GM12878 (cell line): ENCODE results near the gene OOSP3. TPM values are rescaled to one million over a fixed set of nuclear protein-coding genes. Genes with fewer than 3 reads are reported as not detected.

Source experiments
- ATAC-seq: fragments of 200-7000 bp; cut with Tn5 transposase; 3 replicates; pipeline ENCODE4 v1.9.1; 2020; ENCODE audit warnings: mild to moderate bottlenecking, moderate library complexity
- BruUV-seq: library from RNA; stranded (reverse); fragments of 400-500 nt; replicated peaks from 2 replicates; lab custom pipeline; 2021; lab: Mats Ljungman, UMichigan
- CTCF ChIA-PET: fragments of 300-600 bp; sonication (Branson Sonifier 250); formaldehyde crosslinking; extraction: SDS; loops from one replicate; lab custom pipeline; 2021; ENCODE audit warnings: inconsistent platforms; lab: Yijun Ruan, JAX
- POLR2A ChIA-PET: fragments of 350-600 bp; formaldehyde crosslinking; extraction: SDS; loops from one replicate; lab custom pipeline; 2021; ENCODE audit warnings: inconsistent platforms; lab: Charles Lee
- RAD21 ChIA-PET: fragments of 300-600 bp; sonication (Branson Sonifier 250); formaldehyde crosslinking; loops from one replicate; lab custom pipeline; 2023; ENCODE audit warnings: antibody characterized with exemption; ENCODE audit not compliant: unreplicated experiment; lab: Charles Lee
- SMC1A ChIA-PET: fragments of 300-600 bp; sonication (Branson Sonifier 250); formaldehyde crosslinking; loops from one replicate; lab custom pipeline; 2023; ENCODE audit not compliant: unreplicated experiment, uncharacterized antibody; lab: Charles Lee
- DNase-seq: peaks from one replicate; pipeline ENCODE4 v3.0.0-alpha.2; 2011; ENCODE audit warnings: low read depth, low spot score
- FAIRE-seq: peaks from 3 replicates; lab custom pipeline; 2011; peaks lifted over from hg19 to GRCh38; lab: Jason Lieb, UNC
- H2AFZ ChIP-seq: 2 replicates; pipeline ENCODE4 v1.6.0; 2011; ENCODE audit warnings: low read depth, low read length, control low read depth; ENCODE audit not compliant: control insufficient read depth
- H3K27ac ChIP-seq: 2 replicates; pipeline ENCODE4 v1.5.1; 2011; ENCODE audit warnings: control low read depth; ENCODE audit not compliant: control insufficient read depth, insufficient read depth
- H3K27me3 ChIP-seq, 2 experiments: replicated peaks in 1 of 2; 2 replicates each; pipeline versions ENCODE4 v1.6.0 to v1.6.1; 2011; ENCODE audit warnings: low read length in 1 of 2; ENCODE audit not compliant: control insufficient read depth in 2 of 2, insufficient read depth in 2 of 2
- H3K36me3 ChIP-seq, 2 experiments: 2 replicates each; pipeline ENCODE4 v1.5.1; 2011; ENCODE audit warnings: low read length in 1 of 2; ENCODE audit not compliant: control insufficient read depth in 2 of 2, insufficient read depth in 2 of 2
- H3K4me1 ChIP-seq: 2 replicates; pipeline ENCODE4 v1.6.1; 2011; ENCODE audit warnings: mild to moderate bottlenecking, low read length, moderate library complexity, mixed read lengths; ENCODE audit not compliant: control insufficient read depth, insufficient read depth
- H3K4me2 ChIP-seq: 2 replicates; pipeline ENCODE4 v1.6.0; 2011; ENCODE audit warnings: control low read depth; ENCODE audit not compliant: control insufficient read depth, insufficient read depth
- H3K4me3 ChIP-seq: fragments of 200-600 bp; sonication (generic); 2 replicates; pipeline ENCODE4 v1.5.1; 2016
- H3K79me2 ChIP-seq: 2 replicates; pipeline ENCODE4 v1.6.0; 2011; ENCODE audit warnings: low read length; ENCODE audit not compliant: control insufficient read depth, insufficient read depth
- H3K9ac ChIP-seq: 2 replicates; pipeline ENCODE4 v1.8.0; 2011; ENCODE audit warnings: low read length, control low read depth, mixed read lengths; ENCODE audit not compliant: control insufficient read depth, insufficient read depth
- H3K9me3 ChIP-seq: replicated peaks from 3 replicates; pipeline ENCODE4 v1.5.1; 2011; ENCODE audit warnings: mild to moderate bottlenecking, low read length; ENCODE audit not compliant: control insufficient read depth, insufficient read depth
- H4K20me1 ChIP-seq: 2 replicates; pipeline ENCODE4 v1.6.0; 2011; ENCODE audit not compliant: control insufficient read depth, insufficient read depth
- ASH2L ChIP-seq: fragments of 300-600, 200-600 bp; sonication (generic); IDR thresholded peaks from 2 replicates; pipeline ENCODE4 v1.6.1; 2017; ENCODE audit warnings: low read depth, mild to moderate bottlenecking, borderline replicate concordance
- ATF7 ChIP-seq: fragments of 450-650 bp; IDR thresholded peaks from 2 replicates; pipeline ENCODE4 v1.6.1; 2016; ENCODE audit warnings: low read depth, mild to moderate bottlenecking
- CBFB ChIP-seq: IDR thresholded peaks from 2 replicates; pipeline ENCODE4 v1.6.1; 2016; ENCODE audit warnings: antibody characterized with exemption, low read depth
- GATAD2B ChIP-seq: fragments of 450-650 bp; conservative IDR thresholded peaks from 2 replicates; pipeline ENCODE4 v1.6.1; 2017; ENCODE audit warnings: low read depth, mild to moderate bottlenecking, moderate library complexity
- IKZF2 ChIP-seq, 2 experiments: fragments of 450-650 bp; IDR thresholded peaks; 2 replicates each; pipeline ENCODE4 v1.6.1; 2017; ENCODE audit warnings: mild to moderate bottlenecking in 2 of 2, moderate library complexity in 2 of 2
- NRF1 ChIP-seq: conservative IDR thresholded peaks from 2 replicates; pipeline ENCODE4 v1.6.1; 2011; ENCODE audit warnings: mild to moderate bottlenecking, low read depth, low read length, improper control_type of control experiment
- SIN3A ChIP-seq: IDR thresholded peaks from 2 replicates; pipeline ENCODE4 v1.6.1; 2012; ENCODE audit warnings: low read depth, low read length, improper control_type of control experiment
- STAT1 ChIP-seq: fragments of 450-650 bp; conservative IDR thresholded peaks from 2 replicates; pipeline ENCODE4 v1.6.1; 2014; ENCODE audit warnings: antibody characterized with exemption, mild to moderate bottlenecking
- TCF12 ChIP-seq: IDR thresholded peaks from 2 replicates; pipeline ENCODE4 v1.6.1; 2011; ENCODE audit warnings: low read depth, mild to moderate bottlenecking, low read length
- in situ Hi-C: fragments of 300-500 bp; cut with MboI; formaldehyde crosslinking; loops from 9 replicates; pipeline ENCODE4 v1.14.3; 2018; ENCODE audit warnings: mixed read lengths
- intact Hi-C: fragments of 100-400 bp; cut with micrococcal nuclease; formaldehyde crosslinking; loops from one replicate; pipeline ENCODE4 v1.14.2; 2022; ENCODE audit not compliant: unreplicated experiment
- polyA plus RNA-seq, 11 experiments: library from polyadenylated mRNA; depleted of rRNA in 4 of 11; unstranded in 6 of 11; stranded (reverse) in 5 of 11; fragments of >200 nt; fragmentation: Nextera tagmentation in 4 of 11; fragmentation: Illumina TruSeq in 1 of 11; extraction: Ambion mirVana in 4 of 11; extraction: Trizol in 1 of 11; gene quantifications; 1 replicate in 1 of 11; 2 replicates in 10 of 11; pipeline versions ENCODE4 v1.2.1 to v1.2.3, GENCODE V29; 2011 to 2016; ENCODE audit warnings: inconsistent platforms in 2 of 11, missing spikeins in 2 of 11, low read depth in 1 of 11
- total RNA-seq, 4 experiments: library from RNA; depleted of rRNA in 3 of 4; stranded (reverse); fragments of >200 nt in 3 of 4; fragmentation: Illumina TruSeq in 1 of 4; extraction: Trizol in 1 of 4; gene quantifications; 2 replicates each; pipeline versions ENCODE4 v1.2.1 to v1.2.3, GENCODE V29; 2013 to 2021
- TF ChIP-seq, protein P1 (sequence below): fragments of 150-350 bp; IDR thresholded peaks from 2 replicates; pipeline ENCODE4 v1.6.1; 2014; ENCODE audit warnings: mild to moderate bottlenecking, low read depth, low read length

Gene OOSP3
- total and polyA plus RNA-seq, 10 of the 15 experiments (the other 5 are each of a cell fraction or from before 2014, with no cell fraction given): 0.07 TPM; not detected in 9

DNA sequence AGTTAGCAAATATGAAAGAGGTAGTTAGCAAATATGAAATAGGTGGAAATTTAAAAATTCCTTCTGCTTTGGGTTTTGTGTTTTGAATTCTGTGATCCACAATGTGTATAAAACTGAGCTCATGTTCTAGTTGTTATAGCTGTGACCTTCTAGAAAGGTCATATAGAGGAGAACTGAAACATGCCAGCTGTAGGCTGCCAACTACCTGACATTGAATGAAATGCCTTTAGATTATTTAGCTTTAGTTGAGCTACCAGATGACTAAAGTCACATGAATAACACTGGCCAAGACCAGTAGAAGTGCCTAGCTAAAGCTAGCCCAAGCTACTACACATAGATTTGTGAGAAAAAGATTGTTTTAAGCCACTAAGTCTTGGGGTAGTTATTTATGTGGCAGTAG lies 6.5 kb upstream of the OOSP3 start:
- Histone ChIP-seq H3K79me2 (no peaks in the 10 kb centered on the region), H3K9me3 (no peaks in the 10 kb centered on the region), H3K9ac (no peak overlapping the region), H3K4me2 (no peak overlapping the region), H2AFZ (no peak overlapping the region), H4K20me1 (no peaks in the 10 kb centered on the region), H3K4me1 (no peaks in the 10 kb centered on the region), H3K27ac (no peak overlapping the region), H3K36me3 (no peaks in the 10 kb centered on the region), H3K4me3 (no peak overlapping the region), H3K27me3 (no peaks in the 10 kb centered on the region)
- intact Hi-C loops: no loop called here
- POLR2A ChIA-PET: no interaction called here
- CTCF ChIA-PET: no interaction called here
- DNase-seq (no peak), ATAC-seq (no peak), FAIRE-seq (no peak)
- in situ Hi-C loops: no loop called here
- RAD21 ChIA-PET: no interaction called here
- SMC1A ChIA-PET: interaction anchor here (0.7 kb wide), 1 partner anchor 379 kb away, joined by 3 read pairs; no protein-coding TSS in a partner anchor
- no peak for TF ChIP-seq GATAD2B
- no peak for TF ChIP-seq STAT1
- TF ChIP-seq SIN3A: no peak
- TF ChIP-seq ASH2L: no peak
- TF ChIP-seq, protein P1, sequence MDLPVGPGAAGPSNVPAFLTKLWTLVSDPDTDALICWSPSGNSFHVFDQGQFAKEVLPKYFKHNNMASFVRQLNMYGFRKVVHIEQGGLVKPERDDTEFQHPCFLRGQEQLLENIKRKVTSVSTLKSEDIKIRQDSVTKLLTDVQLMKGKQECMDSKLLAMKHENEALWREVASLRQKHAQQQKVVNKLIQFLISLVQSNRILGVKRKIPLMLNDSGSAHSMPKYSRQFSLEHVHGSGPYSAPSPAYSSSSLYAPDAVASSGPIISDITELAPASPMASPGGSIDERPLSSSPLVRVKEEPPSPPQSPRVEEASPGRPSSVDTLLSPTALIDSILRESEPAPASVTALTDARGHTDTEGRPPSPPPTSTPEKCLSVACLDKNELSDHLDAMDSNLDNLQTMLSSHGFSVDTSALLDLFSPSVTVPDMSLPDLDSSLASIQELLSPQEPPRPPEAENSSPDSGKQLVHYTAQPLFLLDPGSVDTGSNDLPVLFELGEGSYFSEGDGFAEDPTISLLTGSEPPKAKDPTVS: no peak
- no peak for TF ChIP-seq CBFB
- no peak for TF ChIP-seq ATF7
- TF ChIP-seq IKZF2 (IDR thresholded peaks at IDR 0.05): no peak
- no peak for TF ChIP-seq TCF12
- no peak for TF ChIP-seq NRF1
- no TSS peak for BruUV-seq
